GM19351 (cell line): ENCODE results near the gene PTPRZ1.

Experiments
- ATAC-seq: cut with Tn5 transposase; IDR thresholded peaks from one replicate; pipeline ENCODE4 v1.9.1; 2021; ENCODE audit warnings: mild to moderate bottlenecking, moderate library complexity; ENCODE audit not compliant: unreplicated experiment

PTPRZ1 gene

GRCh38 chr7:122103064-122103463, 230.1 kb downstream of the PTPRZ1 start:
- ATAC-seq: no peak
